Activated CD4-positive, alpha-beta T cell treated with anti-CD3 and anti-CD28 coated beads for 36 hours (primary cell): ENCODE data around the gene VPS16. TPM values are rescaled to one million over a fixed set of nuclear protein-coding genes. Genes with fewer than 3 reads are reported as not detected.
A peak's percentile ranks its signal among the peaks of the same experiment; 100 is the strongest.

Experiments used
- ATAC-seq: fragments of 200-7000 bp; cut with Tn5 transposase; one replicate; pipeline ENCODE4 v1.10.0; 2021; ENCODE audit warnings: mild to moderate bottlenecking, moderate library complexity
- CTCF ChIA-PET: fragments of 350-600 bp; sonication (Branson Sonifier 250); formaldehyde crosslinking; loops from one replicate; lab custom pipeline; 2021; ENCODE audit warnings: antibody characterized with exemption; lab: Charles Lee
- POLR2A ChIA-PET: fragments of 350-600 bp; sonication (Branson Sonifier 250); formaldehyde crosslinking; loops from one replicate; lab custom pipeline; 2021; ENCODE audit warnings: antibody characterized with exemption, inconsistent platforms; lab: Charles Lee
- DNase-seq: peaks from one replicate; pipeline ENCODE4 v3.0.0-alpha.2; 2020
- H3K27ac Mint-ChIP-seq: one replicate; pipeline ENCODE4 v1.8.0; 2021; ENCODE audit warnings: mixed read lengths
- H3K27me3 Mint-ChIP-seq: one replicate; pipeline ENCODE4 v1.8.0; 2021; ENCODE audit warnings: mixed read lengths
- H3K36me3 Mint-ChIP-seq: one replicate; pipeline ENCODE4 v1.8.0; 2021; ENCODE audit warnings: low read depth, mixed read lengths
- H3K4me1 Mint-ChIP-seq: one replicate; pipeline ENCODE4 v1.8.0; 2021; ENCODE audit warnings: mixed read lengths
- H3K4me3 Mint-ChIP-seq: one replicate; pipeline ENCODE4 v1.8.0; 2021; ENCODE audit warnings: mild to moderate bottlenecking, moderate library complexity, mixed read lengths
- H3K9me3 Mint-ChIP-seq: one replicate; pipeline ENCODE4 v1.8.0; 2021; ENCODE audit warnings: low read depth, mixed read lengths
- intact Hi-C, 2 experiments: fragments of 100-400 bp; cut with DNase I in 1 of 2; cut with micrococcal nuclease in 1 of 2; formaldehyde crosslinking; loops; one replicate each; pipeline versions ENCODE4 v1.14.2 to v1.15.1; 2022 to 2024; cut with DNase I, micrococcal nuclease
- total RNA-seq, 2 experiments: library from RNA; stranded (reverse); gene quantifications; one replicate each; pipeline ENCODE4 v1.2.3, GENCODE V29; 2021

VPS16 gene
- total RNA-seq, 2 experiments from 2014 or later = 32.3 to 47.6 TPM

- Mint-ChIP-seq H3K27ac (no peak overlapping the region), H3K4me3 (no peak overlapping the region), H3K9me3 (peaks cover 2% of the 10 kb centered on the region), H3K4me1 (no peaks in the 10 kb centered on the region), H3K36me3 (no peaks in the 10 kb centered on the region), H3K27me3 (peaks cover 33% of the 10 kb centered on the region)
- ATAC-seq (no peak), DNase-seq (no peak)
- POLR2A ChIA-PET = no interaction called here
- intact Hi-C loops = no loop called here
- CTCF ChIA-PET = interaction anchor here (0.6 to 1.0 kb wide), 3 partner anchors 70 to 709 kb away, joined by 3 to 4 read pairs (median 3); no protein-coding TSS in a partner anchor
Measured at GRCh38 chr20:2812189-2812588, 28.4 kb upstream of the VPS16 start.

GRCh38 chr20:2814076-2814475, 26.5 kb upstream of the VPS16 start:
- no peak overlapping the region for H3K27ac Mint-ChIP-seq
- ATAC-seq (no peak), DNase-seq (no peak)
- no peaks in the 10 kb centered on the region for H3K36me3 Mint-ChIP-seq
- ChIA-PET POLR2A (no interaction called here), CTCF (no interaction called here)
- H3K27me3 Mint-ChIP-seq = peaks cover 30% of the 10 kb centered on the region
- peaks cover 2% of the 10 kb centered on the region for H3K9me3 Mint-ChIP-seq
- H3K4me1 Mint-ChIP-seq = no peaks in the 10 kb centered on the region
- H3K4me3 Mint-ChIP-seq = no peak overlapping the region
- intact Hi-C loops = no loop called here

GRCh38 chr20:2814587-2815051, 25.9 kb upstream of the VPS16 start, which contains the start of gene C20orf141:
Gene C20orf141, plus strand, starts transcription at chr20:2814987. Its CDS starts 198 bp downstream, at chr20:2815185.
- POLR2A ChIA-PET = no interaction called here
- DNase-seq (no peak), ATAC-seq (no peak)
- CTCF ChIA-PET = no interaction called here
- Mint-ChIP-seq H3K36me3 (no peaks in the 10 kb centered on the region), H3K9me3 (peaks cover 2% of the 10 kb centered on the region), H3K27ac (no peak within 1 kb of the TSS), H3K4me1 (no peaks in the 10 kb centered on the region), H3K4me3 (no peak within 1 kb of the TSS), H3K27me3 (peaks cover 29% of the 10 kb centered on the region)
- intact Hi-C loops = no loop called here

GRCh38 chr20:2815242-2815900, 25.2 kb upstream of the VPS16 start:
- Mint-ChIP-seq H3K27me3 (peaks cover 34% of the 10 kb centered on the region), H3K36me3 (no peaks in the 10 kb centered on the region), H3K4me1 (peaks cover 3% of the 10 kb centered on the region), H3K9me3 (peaks cover 2% of the 10 kb centered on the region), H3K4me3 (no peak overlapping the region), H3K27ac (no peak overlapping the region)
- ChIA-PET CTCF (no interaction called here), POLR2A (no interaction called here)
- ATAC-seq (no peak), DNase-seq (no peak)
- intact Hi-C loops = no loop called here

GRCh38 chr20:2816030-2816582, 24.4 kb upstream of the VPS16 start, which contains the start of gene TMEM239:
Gene TMEM239, plus strand, starts transcription at chr20:2816364. Its CDS starts 191 bp downstream, at chr20:2816555.
- Mint-ChIP-seq H3K9me3 (peaks cover 2% of the 10 kb centered on the region), H3K4me3 (no peak within 1 kb of the TSS), H3K27me3 (peaks cover 34% of the 10 kb centered on the region), H3K36me3 (no peaks in the 10 kb centered on the region), H3K4me1 (peaks cover 6% of the 10 kb centered on the region), H3K27ac (no peak within 1 kb of the TSS)
- ATAC-seq (no peak), DNase-seq (no peak)
- ChIA-PET POLR2A (no interaction called here), CTCF (no interaction called here)
- intact Hi-C loops = no loop called here

- ATAC-seq = peak; percentile 78
- POLR2A ChIA-PET = no interaction called here
Measured at GRCh38 chr20:2816583-2817340, 23.8 kb upstream of the VPS16 start.

GRCh38 chr20:2817341-2817726, 23.2 kb upstream of the VPS16 start:
- Mint-ChIP-seq H3K4me3 (no peak overlapping the region), H3K36me3 (no peaks in the 10 kb centered on the region), H3K9me3 (peaks cover 2% of the 10 kb centered on the region), H3K27me3 (peaks cover 29% of the 10 kb centered on the region), H3K4me1 (peaks cover 15% of the 10 kb centered on the region), H3K27ac (no peak overlapping the region)
- DNase-seq (no peak), ATAC-seq (no peak)
- intact Hi-C loops = no loop called here
- ChIA-PET CTCF (no interaction called here), POLR2A (no interaction called here)

More at GRCh38 chr20:2816583-2817340, 23.8 kb upstream of the VPS16 start:
- peaks cover 33% of the 10 kb centered on the region for H3K27me3 Mint-ChIP-seq
- H3K4me3 Mint-ChIP-seq = no peak overlapping the region
- no peak overlapping the region for H3K27ac Mint-ChIP-seq
- H3K36me3 Mint-ChIP-seq = no peaks in the 10 kb centered on the region
- peaks cover 2% of the 10 kb centered on the region for H3K9me3 Mint-ChIP-seq
- CTCF ChIA-PET = interaction anchor here (0.5 kb wide), 1 partner anchor 34 kb away, joined by 3 read pairs; no protein-coding TSS in a partner anchor
- intact Hi-C loops = no loop called here
- DNase-seq = peak; percentile 59
- H3K4me1 Mint-ChIP-seq = peaks cover 10% of the 10 kb centered on the region

- ATAC-seq (no peak), DNase-seq (no peak)
- Mint-ChIP-seq H3K36me3 (no peaks in the 10 kb centered on the region), H3K4me3 (no peak overlapping the region), H3K9me3 (no peaks in the 10 kb centered on the region), H3K27me3 (peaks cover 26% of the 10 kb centered on the region), H3K4me1 (peaks cover 15% of the 10 kb centered on the region), H3K27ac (no peak overlapping the region)
- intact Hi-C loops = no loop called here
- ChIA-PET CTCF (interaction anchor here (0.8 kb wide), 1 partner anchor 65 kb away, joined by 3 read pairs; no protein-coding TSS in a partner anchor), POLR2A (no interaction called here)
Measured at GRCh38 chr20:2817891-2818595, 22.5 kb upstream of the VPS16 start.

GRCh38 chr20:2820084-2820895, 20.3 kb upstream of the VPS16 start:
- no peak overlapping the region for H3K4me3 Mint-ChIP-seq

More at GRCh38 chr20:2820084-2820895, 20.3 kb upstream of the VPS16 start:
- Mint-ChIP-seq H3K27ac (no peak overlapping the region), H3K9me3 (no peaks in the 10 kb centered on the region), H3K4me1 (peaks cover 15% of the 10 kb centered on the region), H3K27me3 (peaks cover 23% of the 10 kb centered on the region), H3K36me3 (no peaks in the 10 kb centered on the region)
- CTCF ChIA-PET = interaction anchor here (1.5 kb wide), 1 partner anchor 180 kb away, joined by 3 read pairs; no protein-coding TSS in a partner anchor
- intact Hi-C loops = no loop called here
- POLR2A ChIA-PET = no interaction called here
- no peak for ATAC-seq
- DNase-seq = no peak
